ENCODE data around the gene ACSF3.

GRCh38 chr16:89114159-89114981, 20.7 kb downstream of the ACSF3 start:
- TF ChIP-seq CTCF (IDR thresholded peaks at IDR 0.05) = no peak
- no peak for TF ChIP-seq EZH2 (IDR thresholded peaks at IDR 0.05; ENCODE audit: borderline replicate concordance, insufficient read depth, low read depth, low read length, poor library complexity, severe bottlenecking)

Measured in B cell (primary cell).